H1 (cell line): ENCODE measurements around the gene MAP10. TPM values are rescaled to one million over a fixed set of nuclear protein-coding genes. Genes with fewer than 3 reads are reported as not detected.

Source experiments
- CTCF ChIP-seq, 3 experiments: IDR thresholded peaks; 1 replicate in 2 of 3; 2 replicates in 1 of 3; pipeline versions ENCODE4 v1.5.1 to v1.6.1; 2011; ENCODE audit warnings: low read length in 3 of 3, mild to moderate bottlenecking in 3 of 3, inconsistent platforms in 2 of 3, low read depth in 1 of 3, moderate library complexity in 1 of 3; ENCODE audit not compliant: insufficient read depth in 1 of 3; ENCODE audit errors: control extremely low read depth in 1 of 3
- polyA plus RNA-seq, 7 experiments: library from polyadenylated mRNA; depleted of rRNA in 3 of 7; stranded (reverse) in 5 of 7; unstranded in 2 of 7; fragments of >200 nt in 5 of 7; fragments of 200-250 nt in 2 of 7; gene quantifications; 1 replicate in 5 of 7; 2 replicates in 1 of 7; 4 replicates in 1 of 7; pipeline versions ENCODE4 v1.2.1 to v1.2.3, GENCODE V29; 2011 to 2013; ENCODE audit warnings: missing spikeins in 2 of 7, mixed read lengths in 2 of 7
- total RNA-seq: library from RNA; stranded (reverse); fragmentation: NEBNext Ultra II Directional; extraction: Animal tissue kit (Norgen Biotek cat#: 25700); gene quantifications from 2 replicates; pipeline ENCODE4 v1.2.1, GENCODE V29; 2021

The MAP10 gene
- total and polyA plus RNA-seq, 2 of the 8 experiments (the other 6 are each of a cell fraction or from before 2014, with no cell fraction given): 1.5 to 3.5 TPM

- no peak for TF ChIP-seq CTCF (IDR thresholded peaks at IDR 0.05; ENCODE audit: control extremely low read depth in 1 of 3, insufficient read depth in 1 of 3, low read depth in 1 of 3, low read length in 3 of 3)
Observed at GRCh38 chr1:232820431-232820830, 15.2 kb downstream of the MAP10 start (continued).
